Cortex of kidney (tissue), 1 donor: ENCODE data around the gene ATG2B.

Experiments used
- DNase-seq: peaks from one replicate; lab custom pipeline; 2025; lab: John Stamatoyannopoulos, UW

Gene ATG2B

GRCh38 chr14:96272777-96273473, 90.2 kb downstream of the ATG2B start:
- no peak for DNase-seq

- no peak for DNase-seq
These were observed 91.7 kb downstream of the ATG2B start for GRCh38 chr14:96271421-96271762.

DNA sequence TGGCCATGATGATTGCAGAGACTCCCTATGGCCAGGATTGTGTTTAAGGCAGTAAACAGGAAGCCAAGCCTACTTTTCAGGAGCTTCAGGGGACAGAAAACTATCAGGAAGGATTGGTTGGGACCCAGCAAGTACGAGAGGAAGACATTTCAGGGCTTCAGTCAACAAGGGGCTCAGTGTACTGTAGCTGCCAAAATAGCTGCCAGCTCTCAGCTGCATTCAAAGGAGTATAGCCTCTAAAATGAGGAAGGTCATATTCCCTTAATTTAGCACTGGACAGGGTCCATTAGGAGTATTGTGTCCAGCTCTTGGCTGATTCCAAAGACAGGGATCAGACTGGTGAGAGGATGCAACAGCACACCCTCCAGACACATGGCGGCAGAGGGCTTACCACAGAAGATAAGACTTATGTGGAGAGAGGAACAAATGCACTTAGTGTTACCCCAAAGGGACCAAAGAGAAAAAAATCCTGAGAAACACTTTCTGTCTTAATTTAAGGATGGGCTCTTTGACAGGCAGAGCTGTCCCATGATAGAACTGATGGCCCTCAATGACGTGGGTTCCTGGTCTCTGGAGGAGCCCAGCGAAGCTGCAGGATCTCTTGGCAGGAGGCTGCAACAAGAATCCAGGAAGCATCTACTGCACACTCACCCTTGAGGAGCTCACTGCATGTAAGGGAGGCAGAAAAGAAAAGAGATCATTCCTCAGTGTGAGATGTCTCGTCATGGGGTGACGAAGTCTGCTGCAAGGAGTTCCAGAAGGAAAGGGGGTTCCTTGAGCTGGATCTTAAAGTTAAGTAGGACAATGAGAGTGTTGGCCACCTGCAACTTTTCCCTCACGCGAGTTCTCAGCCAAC, 92.3 kb downstream of the ATG2B start:
- DNase-seq, result no peak

DNA sequence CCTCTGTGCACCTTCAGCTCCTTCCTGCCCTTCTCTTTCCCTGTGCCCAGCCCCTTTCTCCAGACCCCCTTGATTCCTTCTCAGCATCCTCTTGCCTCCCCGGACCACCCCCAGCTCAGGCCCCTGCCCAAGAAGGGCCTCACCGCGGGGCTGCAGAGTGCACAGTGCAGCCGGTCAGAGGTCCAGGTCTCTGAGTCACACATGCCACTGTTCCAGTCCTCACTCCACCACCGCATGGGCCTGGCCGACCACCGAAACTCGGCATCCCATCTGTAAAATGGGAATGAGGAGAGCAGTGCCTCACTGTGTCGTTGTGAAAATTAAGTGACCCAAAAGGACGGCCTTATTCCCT, 93.8 kb downstream of the ATG2B start:
- no peak for DNase-seq

- DNase-seq, result no peak
These were observed 94.4 kb downstream of the ATG2B start for GRCh38 chr14:96268431-96269358.

GRCh38 chr14:96267916-96268315, 95.2 kb downstream of the ATG2B start:
- DNase-seq, result no peak

- DNase-seq, result no peak
These were observed 95.8 kb downstream of the ATG2B start for GRCh38 chr14:96267336-96267735.

GRCh38 chr14:96265383-96266095, 97.6 kb downstream of the ATG2B start:
- DNase-seq, result no peak

- no peak for DNase-seq
These were observed 98.3 kb downstream of the ATG2B start for GRCh38 chr14:96264853-96265252.

DNA sequence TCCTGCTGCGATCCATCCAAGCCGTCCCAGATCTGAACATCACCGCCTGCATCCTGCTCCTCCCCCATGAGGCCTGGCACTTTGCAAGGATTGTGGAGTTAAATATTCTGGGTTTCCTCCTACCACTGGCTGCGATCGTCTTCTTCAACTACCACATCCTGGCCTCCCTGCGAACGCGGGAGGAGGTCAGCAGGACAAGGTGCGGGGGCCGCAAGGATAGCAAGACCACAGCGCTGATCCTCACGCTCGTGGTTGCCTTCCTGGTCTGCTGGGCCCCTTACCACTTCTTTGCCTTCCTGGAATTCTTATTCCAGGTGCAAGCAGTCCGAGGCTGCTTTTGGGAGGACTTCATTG, 99.0 kb downstream of the ATG2B start:
- DNase-seq, result no peak

GRCh38 chr14:96263347-96264199, 99.6 kb downstream of the ATG2B start:
- DNase-seq, result no peak

- no peak for DNase-seq
These were observed 101.1 kb downstream of the ATG2B start for GRCh38 chr14:96261772-96262655.

GRCh38 chr14:96261053-96261452, 102.1 kb downstream of the ATG2B start:
- DNase-seq, result no peak

- DNase-seq, result no peak
These were observed 102.8 kb downstream of the ATG2B start for GRCh38 chr14:96260341-96260821.

DNA sequence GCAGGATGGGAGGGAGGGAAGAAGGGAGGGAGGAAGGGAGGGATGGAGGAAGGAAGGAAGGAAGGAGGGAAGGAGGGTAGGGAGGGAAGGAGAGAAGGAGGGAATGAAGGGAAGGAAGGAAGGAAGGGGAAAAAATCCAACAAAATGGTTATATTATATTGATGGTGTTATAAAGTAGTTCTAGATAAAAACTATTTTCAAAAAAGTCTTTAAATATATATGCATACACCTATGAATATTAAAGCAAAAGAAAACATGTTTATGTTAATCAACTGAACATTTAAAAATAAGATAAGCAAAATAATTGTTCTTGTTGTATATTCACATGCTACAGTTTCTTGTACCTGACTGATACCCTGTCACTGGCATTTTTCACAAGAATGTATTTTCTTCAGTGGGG, 105.2 kb downstream of the ATG2B start:
- DNase-seq, result no peak

DNA sequence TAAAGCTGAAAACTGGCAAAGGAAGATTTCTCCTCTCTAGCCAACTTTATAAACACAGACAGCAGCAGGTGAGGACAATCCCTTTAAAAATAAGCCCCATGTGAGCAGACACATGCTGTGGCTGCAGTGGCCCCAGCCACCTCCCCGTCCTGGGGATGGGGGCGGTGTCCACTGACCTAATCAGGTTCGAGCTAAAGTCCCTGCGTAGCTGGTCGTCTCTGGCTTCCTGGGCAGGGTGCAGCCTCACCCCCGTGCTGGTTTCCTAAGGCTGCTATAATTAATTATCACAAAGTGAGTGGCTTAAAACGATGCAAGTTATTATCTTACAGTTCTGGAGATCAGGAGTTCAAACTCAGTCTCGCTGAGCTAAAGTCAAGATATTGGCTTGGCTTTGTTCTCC, 106.1 kb downstream of the ATG2B start:
- no peak for DNase-seq

DNA sequence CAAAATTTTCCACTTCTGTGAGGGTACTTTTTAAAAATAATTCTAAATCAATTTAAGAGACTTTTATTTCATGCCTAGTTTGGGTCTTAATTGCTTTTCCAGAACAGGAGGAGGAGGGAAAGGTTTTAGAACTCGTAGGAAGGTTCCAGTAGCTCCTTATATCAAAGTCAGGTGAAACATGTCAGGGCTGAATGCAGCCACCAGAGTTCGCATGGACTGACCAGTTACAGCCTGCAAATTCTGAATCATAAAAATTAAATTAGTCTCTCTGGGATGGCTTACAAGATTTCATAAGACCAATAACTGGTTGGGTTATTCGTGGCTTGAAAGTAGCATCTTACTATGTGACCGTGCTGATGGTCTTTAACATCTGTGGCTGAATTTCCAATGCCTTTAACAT, 106.7 kb downstream of the ATG2B start:
- no peak for DNase-seq

DNA sequence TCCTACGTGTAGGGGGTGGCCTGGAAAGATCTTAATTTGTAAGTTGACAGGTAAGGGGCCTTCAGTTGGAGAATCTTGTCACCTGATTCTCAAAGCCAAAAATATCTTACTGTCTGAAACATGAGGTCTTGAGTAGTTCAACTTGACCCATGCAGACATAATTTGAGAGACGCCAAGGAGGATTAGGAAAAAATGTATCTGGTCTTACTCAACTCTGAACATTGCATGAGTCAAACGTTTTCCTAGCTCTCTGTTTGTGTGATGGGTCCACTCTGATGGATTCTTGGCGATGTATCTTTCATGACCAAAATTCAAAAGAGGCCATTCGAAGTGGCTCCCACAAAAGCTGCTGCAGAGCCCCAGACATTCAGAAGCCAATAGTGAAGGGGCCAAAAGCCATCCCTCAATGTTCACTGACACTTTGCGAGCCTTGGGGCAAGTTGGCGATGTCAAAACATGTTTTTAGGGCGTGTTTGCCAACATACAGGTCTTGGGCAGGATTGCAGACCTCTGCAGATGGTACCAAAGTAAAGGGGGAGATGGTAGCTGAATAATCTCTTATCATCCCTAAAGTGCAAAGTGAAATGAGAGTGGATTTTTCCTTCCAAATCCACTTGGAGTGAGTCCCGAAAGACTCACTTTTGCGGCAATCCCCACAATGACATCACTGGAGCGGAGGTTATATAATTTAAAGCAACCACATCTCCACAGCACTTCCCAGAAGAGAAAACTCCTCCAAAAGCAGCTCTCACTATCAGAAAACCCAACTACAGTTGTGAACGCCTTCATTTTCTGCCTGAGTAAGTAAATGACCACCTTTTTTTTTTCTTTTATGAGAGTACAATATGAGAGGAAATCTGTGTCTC, 107.4 kb downstream of the ATG2B start, which contains the start of gene BDKRB1:
Gene BDKRB1 (plus strand): TSS at position 710 of the 866 bp plus-strand sequence. CDS start 7,473 bp downstream, outside the sequence.
- no peak for DNase-seq

DNA sequence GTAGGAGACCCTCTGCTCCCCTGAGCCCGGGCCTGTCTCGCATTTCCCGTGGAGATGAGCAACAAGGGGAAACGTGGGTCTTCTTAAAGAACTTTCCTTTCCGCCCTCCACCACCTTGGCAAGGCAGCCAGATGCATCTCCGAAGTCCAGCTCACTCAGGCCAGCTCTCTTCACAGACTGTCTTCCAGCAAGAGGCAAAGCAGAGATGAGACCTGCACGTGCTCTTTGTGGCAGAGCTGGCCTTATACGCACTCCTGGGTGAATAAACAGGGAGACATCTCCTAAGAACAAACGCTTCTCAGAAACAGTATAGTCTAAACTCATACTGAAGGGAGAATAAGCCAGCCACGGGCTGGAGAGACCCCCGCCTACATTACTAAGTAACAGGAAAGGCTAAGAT, 108.5 kb downstream of the ATG2B start:
- no peak for DNase-seq
